GM18907 (cell line): ENCODE data around the gene NOL7.

Experiments used
- ATAC-seq: cut with Tn5 transposase; IDR thresholded peaks from one replicate; pipeline ENCODE4 v1.9.1; 2021; ENCODE audit warnings: mild to moderate bottlenecking, moderate library complexity; ENCODE audit not compliant: unreplicated experiment

Gene NOL7

DNA sequence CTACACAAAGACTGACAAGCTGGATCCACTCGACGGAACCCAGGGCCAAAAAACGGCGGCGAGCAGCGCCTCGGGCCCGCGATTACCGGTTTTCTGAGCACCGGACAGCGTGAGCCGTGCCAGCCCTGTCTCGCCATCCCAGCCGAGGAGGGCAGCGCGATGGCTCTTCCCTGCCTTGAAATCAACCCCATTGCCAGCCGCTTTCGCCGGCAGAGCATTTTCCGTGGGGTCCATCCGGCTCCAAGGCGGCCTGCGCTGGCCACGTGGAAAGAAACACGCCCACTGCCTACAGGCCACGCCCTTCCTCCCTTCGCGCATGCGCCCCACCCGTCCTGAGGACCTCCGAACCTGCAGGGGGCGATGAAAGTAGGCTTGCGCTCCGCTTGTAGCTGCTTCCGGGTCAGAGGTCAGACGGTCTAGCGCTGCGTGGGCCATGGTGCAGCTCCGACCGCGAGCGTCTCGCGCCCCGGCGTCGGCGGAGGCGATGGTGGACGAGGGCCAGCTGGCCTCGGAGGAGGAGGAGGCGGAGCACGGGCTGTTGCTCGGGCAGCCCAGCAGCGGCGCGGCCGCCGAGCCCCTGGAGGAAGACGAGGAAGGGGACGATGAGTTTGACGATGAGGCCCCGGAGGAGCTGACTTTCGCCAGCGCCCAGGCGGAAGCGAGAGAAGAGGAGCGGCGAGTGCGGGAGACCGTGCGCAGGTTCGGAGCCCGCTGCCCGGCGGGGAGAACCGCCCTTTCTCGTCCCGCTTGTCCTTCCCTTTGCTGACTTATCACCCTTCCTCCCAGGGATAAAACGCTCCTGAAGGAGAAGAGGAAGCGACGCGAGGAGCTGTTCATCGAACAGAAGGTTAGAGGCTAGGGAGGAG, at the start of gene NOL7:
Gene NOL7, plus strand, starts transcription at position 410 of the 866 bp plus-strand sequence. Its CDS starts 24 bp downstream, at position 434.
- peak; percentile 93 for ATAC-seq

DNA sequence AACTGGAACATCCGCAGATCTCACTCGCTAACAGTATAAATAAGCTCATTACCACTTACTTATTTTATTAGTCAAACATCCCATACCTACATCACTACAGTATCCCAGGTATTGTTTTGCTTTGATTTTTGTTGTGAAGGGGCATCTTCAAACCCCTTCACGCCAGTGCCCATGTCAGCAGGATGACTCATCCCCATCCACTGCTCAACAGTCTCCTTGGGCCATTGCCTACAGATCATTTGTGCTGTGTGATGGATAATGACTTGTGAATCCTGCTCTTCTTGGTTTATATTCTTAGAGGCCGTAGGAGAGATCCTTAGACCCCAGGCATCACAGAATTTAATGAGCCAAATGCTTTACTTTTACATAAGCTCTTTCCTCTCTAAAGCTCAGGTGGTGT, 49.2 kb upstream of the NOL7 start:
- ATAC-seq, result no peak

DNA sequence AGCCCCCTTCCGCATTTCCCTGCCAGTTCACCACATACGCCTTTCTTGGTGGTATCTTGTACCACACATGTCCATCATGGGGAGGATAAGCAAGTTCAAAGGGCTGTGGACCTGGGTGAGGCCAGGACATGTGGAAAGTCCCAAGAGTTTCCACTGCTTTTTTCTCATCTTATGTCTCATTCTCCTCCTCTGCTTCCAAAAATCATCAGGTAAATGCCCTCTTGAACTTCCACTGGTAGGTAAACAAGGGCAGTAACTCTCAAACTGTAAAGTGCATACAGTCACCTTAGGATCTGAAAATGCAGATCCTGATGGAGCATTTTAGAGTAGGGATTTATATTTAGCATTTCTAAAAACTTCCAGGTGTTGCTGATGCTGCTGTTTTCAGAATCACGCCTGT, 48.6 kb upstream of the NOL7 start:
- no peak for ATAC-seq

DNA sequence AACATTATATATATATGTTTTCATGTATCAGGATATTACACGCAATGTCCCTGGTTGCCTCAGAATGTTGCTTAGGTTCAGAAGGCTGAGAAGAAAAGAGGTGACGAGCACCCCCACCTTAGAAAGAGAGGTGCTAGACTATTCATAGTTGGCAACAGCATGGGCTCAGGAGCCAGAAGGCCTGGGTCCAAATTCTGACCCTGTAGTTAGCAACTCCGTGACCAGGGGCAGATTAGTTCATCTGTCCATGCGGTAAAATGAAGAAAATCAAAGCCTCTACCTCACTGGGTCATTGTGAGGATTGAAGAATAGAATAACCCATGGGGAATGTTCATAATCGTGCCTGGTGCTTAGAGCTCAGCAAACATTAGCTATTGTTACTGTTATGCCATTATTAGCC, 46.2 kb upstream of the NOL7 start:
- no peak for ATAC-seq

DNA sequence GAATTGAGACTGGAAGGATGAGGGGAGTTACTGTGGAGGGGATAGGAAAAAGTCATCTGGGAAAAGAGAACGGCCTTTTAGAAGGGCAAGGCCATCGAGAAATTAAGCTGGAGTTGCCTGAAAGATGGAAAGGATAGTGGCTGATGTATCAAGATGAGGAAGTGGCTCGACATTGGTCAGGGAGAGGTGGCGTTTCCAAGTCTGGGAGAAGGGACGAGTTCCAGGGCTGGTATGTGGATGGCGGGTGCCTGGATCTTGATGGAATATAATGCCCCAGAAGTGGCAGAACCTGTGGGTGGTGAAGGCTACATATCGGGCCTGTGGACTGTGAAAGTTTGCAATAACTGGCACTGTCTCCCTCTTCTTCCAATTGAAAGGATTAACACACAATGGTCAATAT, 42.9 kb upstream of the NOL7 start:
- ATAC-seq, result no peak

DNA sequence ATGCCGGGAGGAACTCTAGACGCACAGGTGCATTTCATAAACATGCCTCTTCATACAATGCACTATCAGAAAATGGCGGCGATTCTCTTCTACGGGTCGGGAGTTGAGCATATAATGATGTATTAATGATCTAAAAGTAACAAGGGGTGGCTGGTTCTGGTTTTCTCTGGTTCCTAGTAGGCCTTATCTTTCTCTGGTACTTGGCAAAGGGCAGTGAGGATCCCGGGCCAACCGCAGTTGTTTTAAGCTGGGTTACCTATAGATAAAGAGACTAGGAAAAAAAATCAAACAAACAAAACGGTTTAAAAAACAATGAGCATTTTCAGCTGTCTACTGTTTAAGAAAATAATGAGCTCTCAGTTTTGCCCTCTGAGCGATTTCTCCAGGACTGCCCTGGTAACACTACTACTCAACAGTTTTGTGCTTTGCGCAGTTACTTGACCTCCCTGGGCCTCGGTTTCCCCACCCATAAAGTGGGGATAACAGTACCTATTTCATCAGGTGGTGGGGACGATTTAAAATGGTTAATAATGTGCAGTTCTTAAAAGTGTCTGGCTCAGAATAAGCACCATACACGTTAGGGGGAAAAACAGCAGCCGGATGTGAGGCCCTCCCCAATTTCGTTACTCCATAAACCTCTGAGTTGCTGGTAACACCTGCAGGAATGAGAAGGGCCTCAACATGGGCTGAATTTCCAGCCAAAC, 42.0 kb upstream of the NOL7 start:
- no peak for ATAC-seq

DNA sequence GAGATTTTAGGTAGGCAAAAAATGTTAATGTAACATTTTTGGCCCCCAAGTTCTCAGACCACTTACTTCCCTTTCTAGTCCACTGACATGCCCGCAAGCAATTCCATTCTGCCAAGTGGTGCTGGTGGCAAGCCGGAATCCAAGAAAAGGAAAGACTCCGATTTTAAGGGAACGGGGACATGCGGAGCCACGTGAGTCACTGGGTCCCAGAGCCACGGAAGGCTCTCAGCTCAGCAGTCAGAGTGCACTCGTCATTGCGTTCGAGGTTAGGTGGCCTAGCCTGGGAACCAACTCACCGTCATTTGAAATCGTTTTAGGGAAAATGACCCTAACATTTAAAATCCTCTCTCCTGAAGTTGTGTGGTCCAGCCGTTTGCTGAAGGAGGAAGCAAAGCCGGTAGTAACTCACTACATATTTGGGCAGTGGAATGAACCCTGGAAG, 41.4 kb upstream of the NOL7 start:
- no peak for ATAC-seq

DNA sequence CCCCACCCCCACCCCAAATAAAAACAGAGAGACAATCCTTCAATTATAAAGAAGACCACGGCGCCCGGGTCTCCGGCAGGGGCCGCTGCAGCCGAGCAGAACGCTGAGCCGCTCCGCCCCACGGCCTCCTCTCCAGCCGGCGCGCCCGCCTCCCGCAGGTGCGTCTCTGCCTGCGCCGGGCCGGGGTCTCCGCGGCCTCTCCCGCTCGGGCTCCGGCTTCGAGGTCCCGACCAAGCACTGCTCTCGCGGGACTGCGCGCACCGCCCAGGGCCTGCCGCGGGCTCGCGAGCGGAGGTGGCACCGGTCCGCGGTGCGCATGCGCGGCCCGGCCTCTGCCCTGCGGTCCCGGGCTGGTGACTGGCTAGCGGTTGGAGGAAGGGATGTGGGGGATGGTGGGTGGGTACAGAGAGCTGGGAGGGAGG, 41.0 kb upstream of the NOL7 start:
- peak; percentile 75 for ATAC-seq

DNA sequence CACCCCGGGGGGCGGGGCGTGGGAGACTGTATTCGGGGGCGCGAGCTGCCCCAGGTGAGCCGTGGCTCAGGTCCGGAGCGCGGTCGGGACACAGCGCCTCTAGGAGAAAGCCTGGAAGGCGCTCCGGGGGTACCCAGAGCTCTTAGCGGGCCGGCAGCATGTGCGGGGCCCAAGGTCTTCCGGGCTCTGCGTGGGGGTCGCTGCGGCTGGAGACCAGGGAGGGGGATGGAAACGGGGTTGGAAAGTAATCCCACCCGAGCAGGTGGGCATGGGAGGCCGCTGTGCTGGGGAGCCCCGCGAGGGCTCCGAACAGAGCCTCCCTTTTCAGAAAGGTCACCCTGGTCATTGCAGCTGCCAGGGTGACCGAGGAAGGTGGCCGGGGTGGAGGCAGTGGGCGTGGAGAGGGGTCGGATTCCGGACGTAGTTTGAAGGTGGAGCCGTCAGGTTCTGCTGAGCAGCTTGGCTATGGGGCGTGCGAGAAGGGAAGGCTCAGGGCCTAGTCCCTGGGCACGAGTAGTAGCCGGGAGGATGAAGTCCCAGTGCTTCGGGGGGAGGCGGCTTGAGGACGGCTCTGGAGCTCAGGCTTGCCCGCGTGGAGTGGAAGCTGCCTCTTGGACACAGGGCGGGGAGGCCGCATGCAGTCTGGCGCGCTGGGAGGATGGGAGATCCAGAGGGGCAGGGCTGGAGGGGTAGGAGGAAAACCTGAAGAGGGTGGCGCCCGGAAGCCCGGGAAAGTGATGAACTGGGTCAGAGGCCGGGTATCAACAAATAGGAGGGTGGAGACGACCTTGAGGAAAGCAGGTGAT, 40.4 kb upstream of the NOL7 start, which contains the start of gene SIRT5:
Gene SIRT5, plus strand, starts transcription at position 31 of the 806 bp plus-strand sequence. CDS start 9,510 bp downstream, outside the sequence.
- ATAC-seq, result peak; percentile 79

DNA sequence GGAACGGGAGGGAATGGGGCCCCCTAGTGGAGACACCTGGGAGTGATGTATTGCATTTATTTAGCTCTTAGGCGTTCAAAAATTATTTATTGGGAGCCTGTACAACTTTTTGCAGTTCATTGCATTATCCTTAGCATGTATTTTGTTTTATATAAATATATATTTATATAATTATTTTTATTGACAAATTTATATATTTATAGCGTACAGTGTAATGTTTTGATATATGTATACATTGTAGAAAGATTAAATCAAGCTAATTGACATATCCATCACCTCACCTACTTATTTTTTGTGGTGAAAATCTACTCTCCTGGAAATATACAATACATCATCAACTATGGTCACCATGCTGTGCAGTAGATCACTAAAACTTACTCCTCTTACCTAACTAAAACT, 39.8 kb upstream of the NOL7 start:
- no peak for ATAC-seq

DNA sequence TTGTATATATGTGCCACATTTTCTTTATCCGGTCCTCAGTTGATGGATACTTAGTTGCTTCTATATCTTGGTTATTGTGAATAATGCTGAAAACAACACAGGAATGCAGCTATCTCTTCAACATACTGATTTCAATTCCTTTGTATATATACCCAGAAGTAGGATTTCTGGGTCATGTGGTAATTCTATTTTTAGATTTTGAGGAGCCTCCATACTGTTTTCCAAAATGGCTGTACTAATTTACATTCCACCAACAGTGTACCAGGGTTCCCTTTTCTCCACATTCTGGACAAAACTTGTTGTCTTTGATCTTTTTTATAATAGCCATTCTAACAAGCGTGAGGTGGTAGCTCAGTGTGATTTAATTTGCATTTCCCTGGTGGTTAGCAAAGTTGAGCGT, 39.1 kb upstream of the NOL7 start:
- ATAC-seq, result no peak

DNA sequence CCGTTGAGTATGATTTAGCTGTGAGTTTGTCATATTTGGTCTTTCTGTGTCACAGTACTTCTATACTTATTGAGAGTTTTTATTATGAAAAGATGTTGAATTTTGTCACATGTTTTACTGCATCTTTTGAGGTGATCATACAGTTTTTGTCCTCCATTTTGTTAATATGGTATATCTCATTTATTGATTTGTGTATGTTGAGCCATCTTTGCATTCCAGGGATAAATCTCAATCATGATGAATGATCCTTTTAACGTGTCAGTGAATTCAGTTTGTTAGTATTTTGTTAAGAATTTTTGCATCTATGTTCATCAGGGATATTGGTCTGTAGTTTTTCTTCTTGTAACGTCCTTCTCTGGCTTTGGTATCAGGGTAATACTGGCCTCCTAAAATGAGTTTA, 37.2 kb upstream of the NOL7 start:
- ATAC-seq, result no peak

DNA sequence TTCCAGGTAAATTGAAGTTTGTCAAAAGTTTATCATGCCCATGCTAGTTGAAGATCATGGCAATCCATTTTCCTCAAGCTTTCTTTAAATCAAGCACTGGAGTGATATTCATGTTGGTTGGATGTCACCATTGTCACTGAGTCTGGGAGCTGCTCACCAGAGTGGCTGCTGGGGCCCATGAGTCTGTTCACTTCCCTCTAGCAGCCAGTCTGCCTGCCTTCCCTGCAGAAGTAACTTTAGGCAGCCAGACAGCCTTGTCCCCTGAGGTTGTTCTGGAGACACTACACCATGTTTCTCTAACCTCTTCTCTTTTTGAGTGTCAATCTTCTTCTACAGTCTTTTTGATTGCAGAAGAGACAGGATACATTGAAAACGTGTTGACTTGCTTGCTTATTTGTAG, 35.2 kb upstream of the NOL7 start:
- no peak for ATAC-seq

DNA sequence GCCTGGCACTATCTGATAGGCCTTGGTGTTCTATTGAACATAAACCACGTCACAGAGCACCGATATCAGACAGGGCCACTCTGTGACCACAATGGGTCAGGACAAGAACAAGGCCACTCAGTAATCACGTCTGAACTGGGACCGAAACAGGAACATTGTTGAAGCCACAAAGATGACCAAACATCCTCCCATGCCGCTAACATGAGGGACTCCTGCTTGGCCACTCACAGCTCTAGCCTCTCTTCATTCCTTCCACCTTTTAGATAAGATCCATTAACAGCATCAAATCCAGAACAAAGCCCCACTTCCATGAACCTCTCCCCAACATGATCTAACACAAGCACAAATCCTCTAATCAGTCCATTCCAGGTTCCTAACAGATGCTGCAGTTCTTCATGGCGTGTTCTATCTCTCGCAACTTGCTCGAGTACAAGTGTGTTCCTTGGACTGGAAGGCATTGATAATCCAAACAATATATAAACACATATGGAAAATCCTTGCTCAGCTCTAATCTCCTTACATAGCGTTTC, 33.4 kb upstream of the NOL7 start:
- no peak for ATAC-seq

DNA sequence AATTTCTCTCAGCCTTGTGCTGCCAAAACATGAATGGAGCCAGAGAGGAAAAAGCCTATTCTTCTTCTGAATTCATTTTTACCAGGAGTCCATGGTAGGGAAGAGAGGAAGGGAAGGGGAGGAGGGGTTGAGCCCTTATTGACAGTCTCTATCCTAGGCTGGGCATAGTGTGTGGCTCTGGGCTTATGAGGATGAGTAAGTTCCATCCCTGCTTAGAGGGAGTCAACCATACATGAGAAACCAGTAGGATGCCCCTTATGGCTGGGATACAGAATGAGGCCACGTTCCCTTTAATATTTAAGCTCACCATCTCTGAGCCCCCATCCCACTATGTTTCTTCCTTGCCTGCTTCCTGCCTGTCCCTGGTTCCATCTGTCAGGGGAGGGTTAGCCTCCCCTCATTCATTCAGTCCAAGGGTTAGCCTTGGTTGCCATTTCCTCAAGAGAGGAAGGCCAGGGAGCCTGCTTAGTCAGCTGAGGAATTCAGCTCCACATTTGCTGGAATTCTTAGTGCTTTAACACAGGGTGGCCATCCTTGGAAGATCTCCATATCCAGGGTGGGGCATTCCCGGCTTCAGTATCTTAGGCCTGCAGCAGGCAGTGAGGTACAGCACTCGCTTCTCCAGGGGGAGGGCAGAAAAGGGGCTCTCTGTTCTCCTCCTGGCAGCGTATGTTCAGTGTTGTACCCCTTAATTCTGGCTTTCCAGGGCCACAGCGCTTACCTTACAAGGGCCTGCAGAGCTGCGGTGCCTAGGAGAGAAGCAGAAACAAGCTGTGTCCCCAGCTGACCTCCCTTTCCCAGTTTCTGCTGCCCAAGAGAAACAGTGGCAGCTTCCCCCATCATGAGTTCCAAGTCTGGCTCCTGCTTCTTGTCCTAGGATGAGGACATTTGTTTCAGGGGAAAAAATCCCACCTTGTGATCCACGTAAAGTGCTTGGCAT, 28.3 kb upstream of the NOL7 start:
- ATAC-seq, result no peak

DNA sequence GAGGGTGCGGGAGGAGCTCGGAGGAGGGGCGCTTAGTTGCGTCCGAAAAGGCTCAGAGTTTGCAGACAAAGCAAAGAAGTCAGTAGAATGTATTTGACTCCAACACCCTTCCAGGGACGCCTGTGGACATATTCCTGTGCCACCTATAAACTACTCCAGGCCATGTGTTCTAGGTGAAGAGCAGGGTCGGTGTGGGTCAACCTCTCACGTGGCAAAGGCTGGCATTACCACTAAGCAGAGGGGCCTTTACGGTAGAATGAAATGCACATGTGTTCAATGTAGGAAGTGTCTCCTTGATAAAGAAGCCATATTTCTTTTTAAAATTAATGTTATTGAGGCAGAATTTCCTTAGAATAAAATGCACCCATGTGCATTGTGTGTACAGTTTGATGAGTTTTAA, 25.3 kb upstream of the NOL7 start:
- no peak for ATAC-seq

DNA sequence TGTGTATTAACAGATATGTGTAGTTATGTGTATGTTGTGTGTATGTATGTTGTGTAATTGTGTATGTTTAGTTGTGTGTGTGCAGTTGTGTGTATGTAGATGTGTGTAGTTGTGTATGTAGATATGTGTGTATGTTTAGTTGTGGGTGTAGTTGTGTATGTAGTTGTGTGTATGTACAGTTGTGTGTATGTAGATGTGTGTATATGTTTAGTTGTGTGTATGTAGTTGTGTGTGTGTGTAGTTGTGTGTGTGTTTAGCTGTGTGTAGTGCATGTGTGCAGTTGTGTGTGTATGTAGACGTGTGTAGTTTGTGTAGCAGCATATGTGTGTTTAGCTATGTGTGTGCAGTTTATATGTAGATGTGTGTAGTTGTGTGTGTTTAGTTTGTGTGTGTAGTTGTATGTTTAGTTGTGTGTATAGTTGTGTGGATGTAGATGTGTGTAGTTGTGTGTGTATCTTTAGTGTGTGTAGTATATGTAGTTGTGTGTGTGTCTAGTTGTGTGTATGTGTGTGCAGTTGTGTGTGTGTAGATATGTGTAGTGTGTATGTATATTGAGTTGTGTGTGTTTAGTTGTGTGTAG, 24.5 kb upstream of the NOL7 start:
- ATAC-seq, result no peak

DNA sequence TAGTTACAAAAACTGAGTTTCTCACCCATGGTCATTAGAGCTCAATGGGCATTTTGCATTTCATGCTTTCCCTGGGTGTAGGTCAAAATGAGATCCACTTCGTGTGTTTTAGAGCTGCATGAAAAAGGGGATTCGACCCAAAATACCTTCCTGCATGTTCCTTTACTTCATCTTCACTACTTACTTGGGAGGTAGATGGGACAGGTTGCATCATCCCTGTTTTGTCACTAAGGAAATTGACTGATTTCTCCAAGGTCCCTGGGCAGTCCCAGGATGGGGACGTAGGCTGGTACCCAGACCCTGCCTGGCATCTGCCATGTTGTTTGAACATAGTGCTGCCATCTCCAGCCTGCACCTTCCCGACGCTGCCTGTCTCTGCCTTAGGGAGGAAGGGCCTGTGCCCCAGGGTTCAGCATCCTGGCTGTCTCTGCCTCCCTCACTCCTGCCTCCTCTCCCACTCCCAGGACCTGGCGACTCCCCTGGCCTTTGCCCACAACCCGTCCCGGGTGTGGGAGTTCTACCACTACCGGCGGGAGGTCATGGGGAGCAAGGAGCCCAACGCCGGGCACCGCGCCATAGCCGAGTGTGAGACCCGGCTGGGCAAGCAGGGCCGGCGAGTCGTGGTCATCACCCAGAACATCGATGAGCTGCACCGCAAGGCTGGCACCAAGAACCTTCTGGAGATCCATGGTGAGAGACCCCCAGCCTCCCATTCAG, 23.8 kb upstream of the NOL7 start:
- no peak for ATAC-seq

DNA sequence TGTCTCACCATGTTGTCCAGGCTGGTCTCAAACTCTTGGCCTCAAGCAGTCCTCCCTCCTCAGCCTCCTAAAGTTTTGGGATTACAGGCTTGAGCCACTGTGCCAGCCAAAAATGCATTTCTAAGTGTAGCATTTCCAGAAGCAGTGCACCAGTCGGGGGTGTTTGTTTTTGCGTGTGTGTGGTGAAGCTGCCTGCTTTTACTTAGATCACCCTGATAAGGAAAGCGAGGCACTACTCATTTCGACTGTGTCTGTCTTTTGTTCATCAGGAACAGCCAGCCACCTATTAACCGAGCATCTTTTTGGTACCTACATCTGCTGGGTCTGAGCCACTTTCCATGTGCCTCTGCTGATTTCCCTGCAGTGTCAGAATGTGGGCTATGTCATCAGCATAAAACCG, 22.0 kb upstream of the NOL7 start:
- no peak for ATAC-seq
